HK-2 (cell line): ENCODE measurements around the gene NR6A1.
"Not testable (repeated sequence)": the region's sequence is repeated elsewhere in the genome, so short reads cannot be mapped to it uniquely, and the experiment has no call there.

Experiments
- DNase-seq: peaks from one replicate; pipeline ENCODE4 v3.0.0-alpha.2; 2018; ENCODE audit not compliant: unreplicated experiment

Gene NR6A1

DNA sequence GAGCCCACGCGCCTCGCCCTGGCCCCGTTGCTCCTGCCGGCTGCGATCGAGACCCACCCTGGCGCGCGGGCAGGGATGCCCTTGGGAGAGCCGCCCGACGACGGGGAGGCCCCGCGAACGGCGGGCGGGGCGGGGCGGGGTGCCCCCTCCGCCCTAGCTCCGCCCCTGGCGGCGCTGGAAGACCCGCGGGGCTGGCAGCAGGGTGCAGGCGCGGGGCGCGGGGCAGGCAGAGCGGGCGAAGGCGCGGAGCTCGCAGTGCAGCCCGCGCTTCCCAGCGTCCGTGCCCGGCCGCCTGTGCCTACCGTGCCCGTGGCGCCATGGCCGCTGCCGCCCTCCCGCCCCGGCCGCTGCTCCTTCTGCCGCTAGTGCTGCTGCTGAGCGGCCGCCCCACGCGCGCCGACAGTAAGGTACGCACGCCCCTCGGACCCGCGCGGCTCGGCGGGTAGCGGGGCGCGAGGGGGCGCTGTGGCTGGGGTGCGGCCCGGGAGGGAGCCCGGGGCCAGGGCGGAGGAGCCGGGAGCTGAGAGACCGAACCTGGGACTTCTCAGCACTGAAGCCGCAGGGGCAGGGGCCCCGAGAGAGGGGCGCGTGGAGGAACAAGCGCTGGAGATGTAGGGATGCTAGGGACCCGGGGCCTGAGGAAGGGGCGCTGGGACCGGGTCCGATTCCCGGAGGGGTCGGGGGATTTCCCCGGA is 6.0 kb upstream of the NR6A1 start, which contains the start of gene OLFML2A:
TSS of gene OLFML2A (plus strand) at position 180 of the 695 bp plus-strand sequence. CDS start at position 318, 138 bp downstream.
- DNase-seq: peak; percentile 42

DNA sequence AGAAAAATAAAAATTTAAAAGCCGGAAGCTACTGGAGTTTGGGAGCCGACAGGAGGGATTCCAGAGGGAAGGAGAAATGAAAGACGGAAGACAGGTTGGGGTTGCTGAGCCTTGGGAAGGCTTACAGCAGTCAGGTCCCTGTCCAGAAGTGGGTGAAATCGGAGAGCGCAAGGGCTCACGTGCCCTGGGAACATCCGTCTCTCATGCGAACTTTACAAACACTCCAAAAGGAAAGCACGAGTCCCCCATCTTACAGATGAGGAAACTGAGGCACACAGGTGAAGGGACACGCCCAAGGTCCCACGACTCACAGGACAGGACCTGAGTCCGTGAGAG is 5.5 kb upstream of the NR6A1 start:
- no peak for DNase-seq

DNA sequence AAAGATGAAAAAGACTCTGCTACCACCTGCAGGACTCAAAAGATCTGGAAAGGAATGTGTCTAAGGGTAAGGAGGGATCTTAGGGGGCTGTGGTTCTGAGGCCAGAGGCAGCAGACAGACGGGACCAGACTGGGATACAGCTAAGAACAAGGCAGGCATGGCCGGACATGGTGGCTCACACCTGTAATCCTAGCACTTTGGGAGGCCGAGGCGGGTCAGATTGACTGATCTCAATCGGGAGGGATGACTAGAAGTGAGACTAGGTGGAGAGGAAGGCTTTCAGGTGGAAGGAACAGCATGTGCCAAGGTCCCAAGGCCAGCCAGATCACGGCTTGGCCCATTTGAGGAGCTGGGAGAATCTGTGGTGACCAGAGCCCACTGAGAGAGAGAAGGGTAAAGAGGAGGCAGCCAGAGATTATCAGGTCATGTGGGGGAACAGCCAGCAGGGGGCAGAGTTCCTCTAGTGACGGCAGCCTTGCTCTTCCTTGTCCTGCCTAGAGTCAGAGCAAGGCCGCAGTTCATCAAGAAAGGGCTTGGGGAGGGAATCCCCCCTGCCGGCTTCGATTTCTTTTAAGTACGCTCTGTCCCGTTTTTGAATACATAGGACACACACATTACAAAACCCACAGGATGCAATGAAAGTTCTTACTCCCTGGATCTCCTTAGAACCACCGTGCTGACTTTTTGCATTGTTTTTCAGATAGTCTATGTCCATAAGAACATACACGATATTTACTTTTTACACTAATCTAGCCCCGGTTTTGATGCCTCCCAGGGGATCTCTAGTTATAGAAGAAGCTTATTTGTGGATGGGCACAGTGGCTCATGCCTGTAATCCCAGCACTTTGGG is 3.2 kb upstream of the NR6A1 start:
- peak; percentile 87 for DNase-seq

DNA sequence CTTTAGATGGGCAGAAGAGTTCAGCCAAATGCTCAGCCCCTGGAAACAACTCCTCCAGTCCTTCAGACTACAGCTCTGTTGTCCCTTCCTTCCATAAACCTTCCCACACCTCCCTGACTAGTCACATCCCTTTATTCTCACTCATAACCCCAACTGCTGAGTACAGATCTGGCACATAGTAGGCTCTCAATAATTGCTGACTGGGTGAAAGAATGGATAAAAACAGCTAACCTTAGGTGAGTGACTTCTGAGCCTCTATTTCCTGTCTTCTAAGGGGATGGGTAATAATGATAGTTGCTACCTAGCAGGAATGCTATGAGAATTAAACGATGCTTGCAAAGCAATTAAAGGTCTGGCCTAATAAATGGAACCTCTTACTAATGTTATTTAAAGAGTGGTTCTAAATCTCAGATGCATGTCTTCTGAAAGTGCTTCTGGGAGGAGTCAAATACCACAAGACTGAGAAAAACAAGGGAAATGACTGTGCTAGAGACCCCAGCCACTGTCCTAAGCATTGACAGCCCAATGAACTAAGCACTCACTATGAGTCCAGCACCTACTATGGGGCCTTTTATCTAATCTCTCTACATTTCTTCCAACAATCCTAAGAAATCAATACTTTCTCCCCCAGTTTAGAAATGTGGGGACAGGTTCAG is 2.5 kb upstream of the NR6A1 start:
- no peak for DNase-seq

DNA sequence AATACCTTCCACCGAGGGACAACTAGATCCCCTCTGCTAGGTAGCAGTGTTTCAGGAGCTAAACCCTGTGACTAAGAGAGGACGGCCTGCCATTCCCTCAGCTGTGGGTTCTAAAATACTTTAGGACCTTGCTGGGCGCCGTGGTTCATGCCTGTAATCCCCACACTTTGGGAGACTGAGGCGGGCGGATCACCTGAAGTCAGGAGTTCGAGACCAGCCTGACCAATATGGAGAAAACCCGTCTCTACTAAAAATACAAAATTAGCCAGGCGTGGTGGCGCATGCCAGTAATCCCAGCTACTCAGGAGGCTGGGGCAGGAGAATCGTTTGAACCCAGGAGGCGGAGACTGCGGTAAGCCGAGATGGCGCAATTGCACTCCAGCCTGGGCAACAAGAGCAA is 1.8 kb upstream of the NR6A1 start:
- DNase-seq: not testable (repeated sequence)

DNA sequence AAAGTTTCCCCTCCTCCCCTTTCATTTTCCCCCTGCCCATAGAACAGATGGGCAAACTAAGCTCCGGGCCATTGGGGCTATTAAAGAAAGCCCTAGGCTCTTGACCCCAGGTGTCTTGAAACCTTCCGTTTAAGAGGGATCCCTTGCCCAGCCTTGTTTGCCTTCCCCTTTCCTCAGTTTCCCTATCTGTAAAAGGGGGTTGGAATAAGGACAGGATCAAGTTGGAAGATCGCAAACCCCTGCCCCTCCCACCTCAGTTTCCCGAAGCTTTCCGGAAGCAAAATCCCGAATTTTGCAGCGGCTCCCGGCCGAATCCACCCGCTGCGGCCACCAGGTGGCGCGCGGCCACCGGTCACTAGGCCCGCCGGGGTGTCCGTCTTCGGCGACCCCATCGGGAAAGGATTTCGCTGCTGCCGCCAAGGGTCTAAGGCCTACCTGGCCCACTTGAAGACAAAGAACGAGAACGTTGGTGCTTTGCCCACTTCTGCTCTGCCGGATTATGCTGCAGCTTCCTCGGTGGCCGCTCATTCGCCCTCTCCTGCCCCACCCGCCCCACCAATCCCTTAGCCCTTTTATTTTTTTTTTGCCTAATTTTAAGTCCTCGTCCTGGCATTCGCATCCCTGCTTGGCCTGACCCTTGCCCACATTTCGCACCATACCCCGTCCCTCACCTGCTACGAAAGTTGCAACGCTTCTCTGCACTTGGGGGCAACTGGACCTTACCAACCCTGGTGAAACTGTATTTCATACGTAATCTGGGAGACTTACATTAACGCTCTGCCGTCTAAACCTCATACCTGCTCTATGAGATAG is 962 bp upstream of the NR6A1 start:
- peak; percentile 79 for DNase-seq

DNA sequence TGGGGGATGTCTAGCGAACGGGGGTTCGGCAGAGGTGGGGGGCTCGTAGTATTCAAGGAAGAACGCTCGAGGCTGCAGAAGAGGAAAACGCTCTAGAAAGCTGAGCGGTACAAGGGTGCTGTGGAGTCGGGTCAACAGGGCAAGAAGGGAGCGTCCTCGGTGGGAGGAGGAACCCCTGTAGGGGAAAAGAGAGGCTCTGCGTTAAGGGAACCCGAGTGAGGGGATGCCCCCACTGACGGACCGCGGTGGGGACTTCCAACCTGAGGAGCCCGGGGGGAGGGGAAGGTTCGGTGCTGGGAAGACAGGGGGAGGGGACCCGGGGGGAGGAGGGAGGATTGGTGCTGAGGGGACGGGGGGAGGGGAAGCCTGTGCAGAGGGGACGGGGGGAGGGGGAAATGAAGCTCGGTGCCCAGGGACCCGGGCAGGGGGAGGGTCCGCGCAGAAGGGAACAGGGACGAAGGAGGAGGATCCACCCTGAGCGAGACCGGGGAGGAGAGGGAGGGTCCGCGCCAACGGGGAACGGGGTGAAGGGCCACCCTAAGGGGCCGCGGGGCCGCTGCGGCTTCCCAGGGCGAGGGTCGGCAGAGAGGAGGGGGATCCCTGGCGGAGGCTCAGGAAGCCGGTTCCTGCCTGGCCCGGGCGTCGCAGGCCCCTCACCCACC is 621 bp downstream of the NR6A1 start:
- DNase-seq: peak; percentile 38

DNA sequence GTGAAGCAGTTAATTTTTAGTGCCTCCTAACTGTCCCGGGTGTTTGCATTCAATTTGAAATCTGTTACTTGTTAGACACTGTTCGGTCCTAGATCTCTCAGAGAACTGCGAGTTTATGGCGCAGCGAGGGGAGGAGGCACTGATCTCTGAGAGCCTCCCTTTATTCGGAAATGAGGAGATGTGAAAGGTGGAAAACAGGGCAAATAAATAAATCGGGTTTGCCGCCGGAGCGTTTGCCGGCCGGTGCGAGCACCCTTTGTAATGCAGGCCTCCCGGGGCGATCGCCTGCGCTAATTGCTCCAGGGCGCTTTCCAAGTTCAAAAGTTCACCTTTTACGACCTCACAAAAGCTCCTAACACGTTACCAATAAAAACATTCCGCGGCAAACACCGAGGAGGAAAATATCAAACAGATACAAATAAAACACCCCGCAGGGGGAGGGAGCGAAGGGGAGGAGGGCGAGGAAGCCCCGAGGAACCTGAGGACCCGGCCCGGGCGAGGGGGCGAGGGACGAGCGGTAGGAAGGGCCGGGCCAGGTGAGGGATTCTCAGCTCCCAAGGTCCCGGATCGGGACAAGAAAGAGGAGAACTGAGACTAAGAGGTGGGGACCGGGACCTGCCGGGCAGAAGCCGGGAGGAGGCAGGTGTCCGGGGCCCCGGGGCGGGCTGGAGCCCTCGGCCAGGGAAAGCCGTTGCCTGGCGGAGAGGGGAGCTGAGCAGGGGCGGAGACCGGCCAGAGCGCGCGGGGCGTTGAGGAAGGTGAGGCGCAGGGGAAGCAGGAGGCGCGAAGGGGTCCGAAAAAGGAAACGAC is 1.4 kb downstream of the NR6A1 start:
- DNase-seq: peak; percentile 51

DNA sequence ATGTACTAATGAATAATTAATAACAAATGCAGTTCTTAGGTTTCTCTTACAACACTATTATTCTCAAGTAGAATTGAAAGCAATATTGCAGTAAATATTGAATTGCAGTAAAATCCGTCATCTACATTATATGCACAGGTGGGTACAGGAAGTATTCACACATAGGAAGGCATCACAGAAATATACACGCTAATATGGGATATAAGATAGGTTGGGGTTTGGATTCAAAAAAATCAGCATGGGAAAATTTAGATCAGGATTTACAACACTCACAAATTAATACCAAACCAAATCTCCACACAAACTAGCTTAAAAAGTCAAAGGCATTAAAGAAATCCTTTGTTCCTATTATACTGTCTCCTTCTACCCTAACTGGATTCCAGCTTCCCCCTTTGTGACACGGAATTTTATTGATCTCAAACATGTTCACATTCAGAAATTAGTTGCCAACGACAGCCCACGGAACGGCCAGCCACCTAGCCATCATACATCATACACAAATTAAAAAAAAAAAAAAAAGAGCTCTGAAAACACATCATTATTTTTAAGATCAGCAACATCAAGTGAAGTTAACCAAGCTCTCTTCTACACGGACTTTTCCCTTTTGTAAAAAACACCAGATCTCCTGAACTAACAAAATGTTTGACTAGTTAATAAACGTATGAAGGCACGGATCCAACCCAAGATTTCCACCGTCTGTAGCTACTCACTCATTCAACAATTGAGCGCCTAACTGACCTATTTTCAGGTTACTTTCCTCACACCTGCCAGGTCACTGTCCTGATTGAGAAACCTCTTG is 2.2 kb downstream of the NR6A1 start:
- no peak for DNase-seq

DNA sequence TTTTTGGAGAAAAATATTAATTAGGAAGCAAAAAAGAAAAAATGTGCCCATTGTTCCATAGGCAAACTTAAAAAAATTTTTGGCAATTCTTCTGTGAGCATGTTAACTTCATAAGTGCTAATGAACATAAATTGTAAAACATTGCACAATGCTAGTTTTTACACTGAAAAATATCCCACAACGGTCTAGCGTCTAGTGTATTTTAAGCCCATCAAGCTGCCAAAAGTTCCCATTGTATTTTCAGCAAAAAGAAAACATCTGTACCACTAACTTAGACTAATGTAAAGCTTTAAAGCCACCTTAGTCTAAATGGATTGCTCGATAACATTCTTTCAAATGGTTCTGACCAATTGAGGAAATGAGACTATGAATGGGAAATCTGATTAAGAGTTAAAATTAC is 2.8 kb downstream of the NR6A1 start:
- no peak for DNase-seq

DNA sequence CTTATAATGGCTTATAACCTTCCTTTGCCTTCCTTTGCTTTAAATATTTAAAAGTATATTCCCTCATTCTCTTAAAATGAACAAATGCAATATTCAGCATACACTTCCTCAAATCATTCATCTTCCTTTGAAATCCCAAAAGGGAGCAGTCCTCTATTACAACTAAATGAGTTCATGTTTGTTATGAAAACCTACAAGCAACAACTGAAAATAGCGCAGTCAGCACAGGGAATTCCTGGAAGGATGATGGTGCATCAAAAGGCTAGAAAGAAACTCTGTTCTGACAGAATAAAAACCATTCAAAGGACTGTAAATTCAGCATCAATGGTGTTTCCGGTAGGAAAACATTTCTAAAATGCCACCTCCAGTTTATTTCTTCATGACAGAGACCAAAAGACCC is 3.3 kb downstream of the NR6A1 start:
- DNase-seq: no peak

DNA sequence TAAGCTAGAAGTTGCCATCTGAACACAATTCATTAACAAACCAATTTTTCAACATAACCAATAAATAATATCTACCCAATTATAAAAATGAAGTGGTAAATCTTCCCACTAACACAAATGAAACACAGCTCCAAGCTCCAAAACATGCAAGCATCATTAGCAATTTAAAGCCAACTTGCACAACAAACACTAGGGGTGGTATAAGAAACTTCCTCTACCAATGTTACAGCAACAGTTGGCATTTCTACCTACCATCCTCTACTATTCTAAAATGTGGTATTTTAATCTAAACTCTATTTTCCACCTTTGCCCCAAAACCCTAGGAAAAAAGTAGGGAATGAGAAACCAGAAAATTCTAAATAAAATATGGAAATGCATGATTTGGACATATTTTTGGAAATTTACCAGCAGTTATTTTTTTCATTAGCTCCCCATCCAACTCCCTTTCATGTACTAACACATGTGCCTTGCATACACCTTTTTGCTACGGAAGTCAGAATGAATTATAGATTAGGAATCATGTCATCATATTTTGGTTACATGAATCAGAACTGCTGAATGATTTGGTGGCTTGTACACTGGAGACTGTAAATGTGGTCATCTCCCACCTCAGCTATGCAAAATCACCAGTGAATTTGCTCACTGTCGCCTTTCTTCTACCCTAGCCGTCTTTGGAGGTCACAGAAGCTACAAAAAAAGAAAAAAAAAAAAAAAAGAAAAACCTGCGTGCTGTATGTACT is 4.1 kb downstream of the NR6A1 start:
- DNase-seq: no peak

DNA sequence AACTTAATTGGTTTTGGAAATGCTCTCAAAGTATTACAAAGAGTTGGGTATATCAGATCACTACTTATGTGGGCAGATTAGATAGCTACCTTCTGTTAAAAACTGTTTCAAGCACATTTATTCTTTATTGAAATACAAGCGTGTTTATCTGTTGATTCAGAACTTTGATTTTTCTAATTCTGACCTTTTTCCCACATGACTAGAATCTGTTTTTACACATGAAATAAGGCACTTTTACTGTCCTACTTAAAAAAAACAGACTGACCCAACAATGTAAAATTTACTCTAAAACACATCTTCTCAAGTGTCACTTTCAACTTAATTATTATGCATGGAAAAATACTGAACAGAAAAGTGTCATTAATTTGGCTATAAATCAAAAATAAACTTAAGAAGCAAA is 4.8 kb downstream of the NR6A1 start:
- no peak for DNase-seq

DNA sequence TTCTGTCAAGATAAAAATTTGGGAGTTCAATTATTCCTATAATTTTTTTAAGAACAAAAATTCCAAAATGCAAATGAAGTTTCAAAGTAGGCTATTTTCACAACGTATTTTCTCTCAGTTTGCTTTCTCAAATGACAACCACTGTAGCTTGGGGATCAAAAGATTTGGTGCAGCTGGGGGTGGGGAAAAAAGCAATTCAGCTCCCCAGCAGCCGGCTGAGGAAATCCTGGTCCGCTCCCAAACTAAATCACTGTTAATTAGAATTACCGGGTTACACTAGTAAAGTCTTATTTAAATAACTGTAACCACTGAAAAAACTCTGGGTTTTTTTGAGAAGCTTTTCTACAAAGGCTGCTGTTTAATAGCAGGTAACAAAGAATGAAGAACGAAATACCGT is 5.7 kb downstream of the NR6A1 start:
- no peak for DNase-seq

DNA sequence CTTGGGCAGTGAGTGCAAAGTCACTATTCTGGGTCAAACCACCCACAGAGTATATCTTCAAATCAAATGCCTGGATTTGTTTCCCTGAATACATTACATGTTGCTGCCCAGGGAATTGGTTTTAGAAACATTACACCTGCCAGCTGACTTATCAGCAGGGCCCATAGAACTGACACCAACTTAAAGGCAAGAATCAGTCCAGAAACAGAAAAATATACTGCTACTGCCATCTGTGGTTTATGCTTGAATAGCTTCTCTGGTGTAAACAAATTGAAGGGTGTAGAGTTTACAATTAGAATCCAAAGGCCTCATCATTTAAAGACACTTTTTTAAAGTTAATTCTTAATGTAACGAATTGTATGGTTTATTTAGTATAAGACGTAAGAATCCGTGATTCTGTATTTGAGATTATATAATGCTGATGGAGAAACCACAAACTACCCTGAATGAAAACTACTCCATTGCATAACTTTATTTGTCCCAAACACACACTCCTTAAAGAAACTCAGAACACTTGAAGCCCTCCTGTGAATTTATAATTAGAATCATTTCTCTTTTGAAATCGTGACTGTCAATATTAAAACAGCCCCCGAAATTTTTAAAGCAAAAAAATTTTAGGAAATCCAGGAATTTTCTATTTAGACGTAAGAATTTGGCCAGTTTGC is 6.2 kb downstream of the NR6A1 start:
- DNase-seq: no peak

DNA sequence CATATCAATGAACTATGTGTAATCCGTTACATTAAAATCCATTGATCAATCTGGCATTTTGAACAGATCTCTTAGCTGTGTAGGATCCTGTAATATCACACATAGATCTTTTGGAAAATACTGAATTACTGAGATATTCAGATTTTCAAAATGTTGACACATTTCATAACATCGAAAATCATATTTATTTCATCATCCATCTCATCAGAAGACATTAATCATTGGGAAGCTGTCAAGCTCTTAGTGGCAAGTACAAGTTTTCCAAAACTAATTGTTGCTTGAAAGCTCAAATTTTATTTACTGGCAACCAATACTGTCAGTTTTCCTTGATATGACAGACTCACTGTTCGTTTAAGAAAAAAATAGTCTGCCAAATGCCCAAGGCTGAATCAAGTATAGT is 8.5 kb downstream of the NR6A1 start:
- DNase-seq: no peak

DNA sequence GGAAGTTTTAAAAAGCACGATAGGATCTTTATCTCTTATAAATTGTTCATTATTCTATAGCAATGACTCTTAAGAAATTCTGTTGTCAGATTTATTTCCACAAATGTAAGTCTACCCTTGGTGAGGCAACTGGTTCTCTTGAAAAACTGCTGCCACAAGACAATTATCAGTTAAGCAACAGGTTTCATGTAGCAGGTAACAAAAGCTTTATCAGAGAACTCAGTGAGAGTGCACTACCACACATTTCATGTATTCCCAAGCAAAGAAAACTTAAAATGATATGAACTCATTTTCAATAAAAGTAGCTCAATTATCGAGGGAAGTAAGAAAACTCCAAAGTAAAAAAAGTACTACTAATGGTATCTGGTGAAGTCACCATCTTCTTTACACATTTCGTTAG is 9.4 kb downstream of the NR6A1 start:
- no peak for DNase-seq

DNA sequence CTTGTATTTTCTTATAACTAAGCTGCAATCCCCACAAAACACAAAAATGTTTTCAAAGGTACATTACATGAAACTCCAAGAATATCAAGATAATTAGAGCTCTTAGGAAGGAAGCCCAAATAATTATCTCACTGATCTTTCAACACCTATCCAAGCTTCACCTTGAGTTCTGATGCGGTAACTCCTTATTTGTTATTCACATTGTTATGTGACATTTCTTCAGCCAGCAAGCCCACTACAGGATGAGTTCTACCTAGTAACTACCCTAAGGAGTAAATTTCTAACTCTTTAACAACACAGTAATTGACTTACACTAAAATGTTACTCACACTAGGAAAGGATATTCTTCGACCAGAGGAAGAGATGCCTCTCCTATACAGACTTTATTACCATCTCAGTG is 9.9 kb downstream of the NR6A1 start:
- no peak for DNase-seq

DNA sequence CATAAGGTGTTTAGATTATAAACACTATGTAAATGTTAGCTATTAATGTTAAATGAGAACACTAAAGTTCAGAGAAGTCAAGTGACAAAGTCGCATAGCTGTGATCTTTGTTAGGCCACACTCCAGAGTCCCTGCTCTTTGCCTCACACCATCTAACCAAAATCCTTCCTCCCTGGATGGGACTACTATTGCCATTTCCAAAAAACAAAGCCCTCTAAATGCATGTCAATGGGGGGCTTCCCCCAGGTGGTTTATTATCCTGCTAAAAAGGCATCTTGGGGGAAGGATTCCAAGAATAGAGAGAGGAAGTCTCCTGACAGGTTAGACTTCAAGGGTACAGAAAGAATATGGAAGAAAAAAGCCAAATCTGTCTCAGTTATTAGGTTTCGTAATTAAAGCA is 10.4 kb downstream of the NR6A1 start:
- no peak for DNase-seq
